Measurements from ENCODE around the gene SYNE3. TPM values are rescaled to one million over a fixed set of nuclear protein-coding genes. Genes with fewer than 3 reads are reported as not detected.
A peak's percentile ranks its signal among the peaks of the same experiment; 100 is the strongest.

Gene SYNE3
- total RNA-seq, 1 donor from 2014 or later: 11.3 TPM

GRCh38 chr14:95521001-95521400 lies 4.6 kb upstream of the SYNE3 start:
- peak overlapping the region; percentile 17 for H3K27ac ChIP-seq (replicated peaks)
- peaks cover 84% of the 10 kb centered on the region for H3K4me1 ChIP-seq
- DNase-seq: no peak

GRCh38 chr14:95520346-95520745 lies 3.9 kb upstream of the SYNE3 start:
- H3K4me1 ChIP-seq: peaks cover 85% of the 10 kb centered on the region
- no peak for TF ChIP-seq CTCF (IDR thresholded peaks at IDR 0.05; ENCODE audit: borderline replicate concordance)
- no peaks in the 10 kb centered on the region for H3K9me3 ChIP-seq (replicated peaks)
- no peaks in the 10 kb centered on the region for H3K27me3 ChIP-seq (ENCODE audit: low read depth)
- no peak for DNase-seq
- no peaks in the 10 kb centered on the region for H3K36me3 ChIP-seq
- no peak overlapping the region for H3K4me3 ChIP-seq
- H3K27ac ChIP-seq (replicated peaks): peak overlapping the region; percentile 94
- intact Hi-C loops (cut with micrococcal nuclease): no loop called here

More at GRCh38 chr14:95521001-95521400, 4.6 kb upstream of the SYNE3 start:
- Histone ChIP-seq H3K27me3 (ENCODE audit: low read depth) (no peaks in the 10 kb centered on the region), H3K4me3 (no peak overlapping the region), H3K9me3 (replicated peaks) (no peaks in the 10 kb centered on the region), H3K36me3 (no peaks in the 10 kb centered on the region)
- TF ChIP-seq CTCF (IDR thresholded peaks at IDR 0.05; ENCODE audit: borderline replicate concordance): no peak
- intact Hi-C loops (cut with micrococcal nuclease): no loop called here

- Histone ChIP-seq H3K4me1 (peaks cover 89% of the 10 kb centered on the region), H3K27me3 (ENCODE audit: low read depth) (no peaks in the 10 kb centered on the region), H3K27ac (replicated peaks) (peak overlapping the region; percentile 94), H3K9me3 (replicated peaks) (no peaks in the 10 kb centered on the region), H3K4me3 (no peak overlapping the region), H3K36me3 (no peaks in the 10 kb centered on the region)
- no peak for TF ChIP-seq CTCF (IDR thresholded peaks at IDR 0.05; ENCODE audit: borderline replicate concordance)
- DNase-seq: peak; percentile 78
- intact Hi-C loops (cut with micrococcal nuclease): no loop called here
Observed at GRCh38 chr14:95519699-95520098, 3.2 kb upstream of the SYNE3 start.

GRCh38 chr14:95518045-95518751 lies 1.7 kb upstream of the SYNE3 start:
- peak overlapping the region; percentile 94 for H3K27ac ChIP-seq (replicated peaks)
- no peak for DNase-seq
- H3K9me3 ChIP-seq (replicated peaks): no peaks in the 10 kb centered on the region
- peaks cover 88% of the 10 kb centered on the region for H3K4me1 ChIP-seq
- no peaks in the 10 kb centered on the region for H3K36me3 ChIP-seq
- intact Hi-C loops (cut with micrococcal nuclease): no loop called here
- no peak for TF ChIP-seq CTCF (IDR thresholded peaks at IDR 0.05; ENCODE audit: borderline replicate concordance)
- H3K27me3 ChIP-seq (ENCODE audit: low read depth): no peaks in the 10 kb centered on the region
- H3K4me3 ChIP-seq: peak overlapping the region; percentile 7

GRCh38 chr14:95515596-95516552 lies 576 bp downstream of the SYNE3 start:
- peak; percentile 59 for TF ChIP-seq CTCF (IDR thresholded peaks at IDR 0.05; ENCODE audit: borderline replicate concordance)
- intact Hi-C loops (cut with micrococcal nuclease): no loop called here
- H3K27me3 ChIP-seq (ENCODE audit: low read depth): no peaks in the 10 kb centered on the region
- DNase-seq: peak; percentile 76
- H3K36me3 ChIP-seq: no peaks in the 10 kb centered on the region
- H3K4me1 ChIP-seq: peaks cover 74% of the 10 kb centered on the region
- no peaks in the 10 kb centered on the region for H3K9me3 ChIP-seq (replicated peaks)
- H3K4me3 ChIP-seq: peak overlapping the region; percentile 91
- peak overlapping the region; percentile 94 for H3K27ac ChIP-seq (replicated peaks)
